ENCODE results near the gene FLRT2. TPM values are rescaled to one million over a fixed set of nuclear protein-coding genes. Genes with fewer than 3 reads are reported as not detected.

The FLRT2 gene
- total and polyA plus RNA-seq, 2 donors (not counting 1 experiment from before 2014, with no cell fraction given) = not detected

GRCh38 chr14:85622986-85623685, 93.2 kb downstream of the FLRT2 start:
- Histone ChIP-seq H3K9ac (ENCODE audit: low read length) (no peak overlapping the region), H3K9me3 (ENCODE audit: control extremely low read depth in 1 of 3, control insufficient read depth in 2 of 3, insufficient read depth in 1 of 3, low read length in 2 of 3) (peaks cover 0 to 20% (median under 1%) of the 10 kb centered on the region in 3 donors), H3K27me3 (replicated peaks in 1 of 4; ENCODE audit: control extremely low read depth in 1 of 4, control insufficient read depth in 3 of 4, insufficient read depth in 4 of 4, low read length in 3 of 4) (no peaks in the 10 kb centered on the region), H3K4me1 (ENCODE audit: control insufficient read depth in 2 of 2, insufficient read depth in 2 of 2, low read length in 2 of 2) (no peaks in the 10 kb centered on the region), H4K20me1 (ENCODE audit: control insufficient read depth, insufficient read depth, low read length, poor library complexity, severe bottlenecking) (no peaks in the 10 kb centered on the region), H3K36me3 (replicated peaks in 1 of 2; ENCODE audit: control extremely low read depth in 1 of 2, control insufficient read depth in 1 of 2, extremely low read depth in 1 of 2, insufficient read depth in 2 of 2, low read length in 1 of 2) (no peaks in the 10 kb centered on the region), H3K79me2 (ENCODE audit: control insufficient read depth, insufficient read depth, low read length) (no peaks in the 10 kb centered on the region), H3K4me2 (replicated peaks; ENCODE audit: low read depth, low read length, poor library complexity, severe bottlenecking) (no peak overlapping the region), H3K27ac (ENCODE audit: low read length in 2 of 2) (no peak overlapping the region), H3K4me3 (ENCODE audit: control extremely low read depth in 1 of 5, extremely low read depth in 1 of 5, insufficient read depth in 1 of 5, low read depth in 2 of 5, low read length in 4 of 5) (no peak overlapping the region), H2AFZ (ENCODE audit: insufficient read depth, low read depth, low read length, poor library complexity, severe bottlenecking) (no peak overlapping the region)
- Mint-ChIP-seq H3K9me3 (ENCODE audit: insufficient read depth) (no peaks in the 10 kb centered on the region), H3K27me3 (no peaks in the 10 kb centered on the region), H3K4me1 (no peaks in the 10 kb centered on the region), H3K27ac (no peak overlapping the region), H3K4me3 (no peak overlapping the region)
- DNase-seq = no peak
- no peak for TF ChIP-seq EZH2 (IDR thresholded peaks at IDR 0.05; ENCODE audit: borderline replicate concordance, insufficient read depth, low read depth, low read length, poor library complexity, severe bottlenecking)
- TF ChIP-seq, protein P1, sequence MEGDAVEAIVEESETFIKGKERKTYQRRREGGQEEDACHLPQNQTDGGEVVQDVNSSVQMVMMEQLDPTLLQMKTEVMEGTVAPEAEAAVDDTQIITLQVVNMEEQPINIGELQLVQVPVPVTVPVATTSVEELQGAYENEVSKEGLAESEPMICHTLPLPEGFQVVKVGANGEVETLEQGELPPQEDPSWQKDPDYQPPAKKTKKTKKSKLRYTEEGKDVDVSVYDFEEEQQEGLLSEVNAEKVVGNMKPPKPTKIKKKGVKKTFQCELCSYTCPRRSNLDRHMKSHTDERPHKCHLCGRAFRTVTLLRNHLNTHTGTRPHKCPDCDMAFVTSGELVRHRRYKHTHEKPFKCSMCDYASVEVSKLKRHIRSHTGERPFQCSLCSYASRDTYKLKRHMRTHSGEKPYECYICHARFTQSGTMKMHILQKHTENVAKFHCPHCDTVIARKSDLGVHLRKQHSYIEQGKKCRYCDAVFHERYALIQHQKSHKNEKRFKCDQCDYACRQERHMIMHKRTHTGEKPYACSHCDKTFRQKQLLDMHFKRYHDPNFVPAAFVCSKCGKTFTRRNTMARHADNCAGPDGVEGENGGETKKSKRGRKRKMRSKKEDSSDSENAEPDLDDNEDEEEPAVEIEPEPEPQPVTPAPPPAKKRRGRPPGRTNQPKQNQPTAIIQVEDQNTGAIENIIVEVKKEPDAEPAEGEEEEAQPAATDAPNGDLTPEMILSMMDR (IDR thresholded peaks at IDR 0.05) = no peak
- intact Hi-C loops (cut with micrococcal nuclease) = no loop called here
- POLR2A ChIA-PET = no interaction called here
- CTCF ChIA-PET = no interaction called here
- WGBS (ENCODE audit: insufficient coverage) = 96% methylated on average over 21 of the region's 27 CpGs
- no peak for ATAC-seq (ENCODE audit: low read depth)

GRCh38 chr14:85625925-85626585, 96.1 kb downstream of the FLRT2 start:
- Histone ChIP-seq H3K9ac (ENCODE audit: low read length) (no peak overlapping the region), H3K27ac (ENCODE audit: low read length in 2 of 2) (no peak overlapping the region), H3K4me1 (ENCODE audit: control insufficient read depth in 2 of 2, insufficient read depth in 2 of 2, low read length in 2 of 2) (no peaks in the 10 kb centered on the region), H3K4me3 (ENCODE audit: control extremely low read depth in 1 of 5, extremely low read depth in 1 of 5, insufficient read depth in 1 of 5, low read depth in 2 of 5, low read length in 4 of 5) (no peak overlapping the region), H3K4me2 (replicated peaks; ENCODE audit: low read depth, low read length, poor library complexity, severe bottlenecking) (no peak overlapping the region), H3K9me3 (ENCODE audit: control extremely low read depth in 1 of 3, control insufficient read depth in 2 of 3, insufficient read depth in 1 of 3, low read length in 2 of 3) (peaks cover 0 to 20% (median 0%) of the 10 kb centered on the region in 3 donors), H3K36me3 (replicated peaks in 1 of 2; ENCODE audit: control extremely low read depth in 1 of 2, control insufficient read depth in 1 of 2, extremely low read depth in 1 of 2, insufficient read depth in 2 of 2, low read length in 1 of 2) (no peaks in the 10 kb centered on the region), H2AFZ (ENCODE audit: insufficient read depth, low read depth, low read length, poor library complexity, severe bottlenecking) (no peak overlapping the region), H4K20me1 (ENCODE audit: control insufficient read depth, insufficient read depth, low read length, poor library complexity, severe bottlenecking) (no peaks in the 10 kb centered on the region), H3K79me2 (ENCODE audit: control insufficient read depth, insufficient read depth, low read length) (no peaks in the 10 kb centered on the region), H3K27me3 (replicated peaks in 1 of 4; ENCODE audit: control extremely low read depth in 1 of 4, control insufficient read depth in 3 of 4, insufficient read depth in 4 of 4, low read length in 3 of 4) (no peaks in the 10 kb centered on the region)
- no peaks in the 10 kb centered on the region for H3K27me3 Mint-ChIP-seq
- ATAC-seq (ENCODE audit: low read depth) (no peak), DNase-seq (no peak)
- ChIA-PET CTCF (no interaction called here), POLR2A (no interaction called here)
- no peaks in the 10 kb centered on the region for H3K4me1 Mint-ChIP-seq
- intact Hi-C loops (cut with micrococcal nuclease) = no loop called here
- H3K4me3 Mint-ChIP-seq = no peak overlapping the region
- no peak overlapping the region for H3K27ac Mint-ChIP-seq
- WGBS (ENCODE audit: insufficient coverage) = 90% methylated on average over 2 of the region's 3 CpGs
- H3K9me3 Mint-ChIP-seq (ENCODE audit: insufficient read depth) = no peaks in the 10 kb centered on the region
- TF ChIP-seq EZH2 (IDR thresholded peaks at IDR 0.05; ENCODE audit: borderline replicate concordance, insufficient read depth, low read depth, low read length, poor library complexity, severe bottlenecking) = no peak
- TF ChIP-seq, protein P1 (IDR thresholded peaks at IDR 0.05) = no peak

Data from B cell (primary cell).